Germinal center (tissue), 1 donor: ENCODE results near the gene PPP6R3.
"Not testable (repeated sequence)": the region's sequence is repeated elsewhere in the genome, so short reads cannot be mapped to it uniquely, and the experiment has no call there.

Experiments
- DNase-seq: peaks from one replicate; pipeline ENCODE4 v3.0.0; 2012; ENCODE audit warnings: mixed read lengths, low spot score

PPP6R3 gene

DNA sequence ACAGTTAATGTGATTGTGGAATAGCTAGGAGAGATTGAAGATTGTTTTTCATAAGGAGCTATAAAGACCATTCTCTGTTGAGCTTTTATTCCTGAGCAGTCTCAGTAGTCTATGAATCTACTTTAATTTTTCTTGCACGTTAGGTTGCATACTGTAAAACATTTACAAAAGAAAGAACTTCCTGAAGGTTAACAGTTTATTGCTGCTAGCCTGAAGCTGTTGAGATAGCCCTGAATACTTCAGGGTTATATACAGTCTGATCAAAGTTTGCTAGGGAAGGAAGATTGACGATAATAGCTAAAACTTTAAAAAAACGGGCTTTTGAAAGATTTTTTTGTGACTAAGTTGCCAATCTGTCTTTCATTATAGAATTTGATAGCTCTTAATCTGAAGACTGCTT is 64.8 kb downstream of the PPP6R3 start:
- DNase-seq = no peak

DNA sequence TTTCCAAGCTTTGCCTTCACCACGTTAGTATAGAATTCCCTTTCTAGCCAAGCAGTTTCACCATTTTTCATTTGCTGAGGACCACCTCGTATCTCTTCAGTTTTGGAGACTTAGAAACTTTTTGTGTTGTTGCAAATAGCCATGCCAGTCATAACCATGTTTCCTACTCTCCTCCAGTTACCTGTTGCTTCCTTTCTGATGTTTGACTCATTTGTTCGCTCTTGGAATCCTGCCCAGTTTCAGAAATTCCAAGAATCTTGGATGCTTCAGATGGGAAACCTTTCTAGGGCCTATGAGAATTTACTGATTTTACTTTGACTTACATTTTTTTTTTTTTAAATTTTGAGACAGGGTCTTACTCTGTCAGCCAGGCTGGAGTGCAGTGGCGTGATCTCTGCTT is 65.4 kb downstream of the PPP6R3 start:
- no peak for DNase-seq

DNA sequence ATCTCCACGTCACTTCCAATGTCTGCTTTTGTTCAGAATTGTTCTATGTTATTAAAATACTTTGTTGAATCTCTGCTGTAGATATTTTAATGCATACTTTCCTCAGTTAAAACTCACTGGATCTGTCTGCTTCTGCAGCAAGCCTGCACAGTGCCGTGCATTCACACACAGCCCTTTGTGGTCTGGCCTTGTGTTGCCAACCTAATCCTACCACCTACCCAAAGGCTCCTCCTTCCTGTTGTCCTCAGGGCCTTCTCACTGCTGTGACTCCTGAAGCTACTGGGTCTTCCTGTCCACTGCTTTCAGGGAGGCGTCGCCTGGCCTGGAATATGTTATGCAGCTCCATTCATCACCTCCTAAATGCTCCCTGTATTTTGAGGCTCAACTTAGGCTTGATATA is 67.0 kb downstream of the PPP6R3 start:
- DNase-seq = no peak

DNA sequence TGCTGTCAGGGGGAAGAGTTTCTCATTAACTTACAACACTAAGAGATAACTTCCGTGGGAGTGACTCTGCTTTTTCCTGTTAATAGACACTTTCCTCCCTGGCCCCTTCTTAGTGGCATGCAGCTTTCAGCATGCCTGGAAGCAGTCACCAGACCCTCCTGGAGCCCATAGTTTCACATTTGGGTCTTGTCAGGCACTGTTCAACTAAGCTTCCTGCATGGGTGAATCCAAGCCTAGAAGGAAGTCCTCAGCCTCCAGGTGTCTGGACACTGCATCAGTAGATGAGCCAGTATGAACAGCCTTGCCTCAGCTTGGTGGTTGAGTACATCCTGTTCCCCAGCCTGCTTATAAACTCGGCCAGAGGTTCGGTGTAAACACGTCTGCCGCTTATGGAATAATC is 68.1 kb downstream of the PPP6R3 start:
- no peak for DNase-seq

DNA sequence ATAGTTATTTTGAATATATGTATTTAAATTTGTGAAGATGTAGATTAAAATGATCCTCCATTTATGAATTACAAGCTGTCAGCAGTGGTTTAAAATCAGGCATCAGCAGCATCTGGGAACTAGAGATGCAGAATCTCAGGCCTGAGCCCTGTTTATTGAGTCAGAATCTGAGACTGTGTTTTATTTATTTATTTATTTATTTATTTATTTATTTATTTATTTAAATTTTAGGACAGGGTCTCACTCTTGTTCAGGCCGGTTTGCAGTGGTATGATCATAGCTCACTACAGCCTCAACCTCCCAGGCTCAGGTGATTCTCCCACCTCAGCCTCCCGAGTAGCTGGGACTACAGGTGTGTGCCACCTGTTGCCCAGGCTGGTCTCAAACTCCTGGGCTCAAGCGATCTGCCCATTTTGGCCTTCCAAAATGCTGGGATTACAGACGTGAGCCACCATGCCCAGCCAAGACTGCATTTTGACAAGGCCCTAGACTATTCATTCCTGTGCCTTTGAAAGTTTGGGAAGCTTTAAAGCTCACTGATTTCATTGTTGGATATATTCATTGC is 70.7 kb downstream of the PPP6R3 start:
- no peak for DNase-seq

DNA sequence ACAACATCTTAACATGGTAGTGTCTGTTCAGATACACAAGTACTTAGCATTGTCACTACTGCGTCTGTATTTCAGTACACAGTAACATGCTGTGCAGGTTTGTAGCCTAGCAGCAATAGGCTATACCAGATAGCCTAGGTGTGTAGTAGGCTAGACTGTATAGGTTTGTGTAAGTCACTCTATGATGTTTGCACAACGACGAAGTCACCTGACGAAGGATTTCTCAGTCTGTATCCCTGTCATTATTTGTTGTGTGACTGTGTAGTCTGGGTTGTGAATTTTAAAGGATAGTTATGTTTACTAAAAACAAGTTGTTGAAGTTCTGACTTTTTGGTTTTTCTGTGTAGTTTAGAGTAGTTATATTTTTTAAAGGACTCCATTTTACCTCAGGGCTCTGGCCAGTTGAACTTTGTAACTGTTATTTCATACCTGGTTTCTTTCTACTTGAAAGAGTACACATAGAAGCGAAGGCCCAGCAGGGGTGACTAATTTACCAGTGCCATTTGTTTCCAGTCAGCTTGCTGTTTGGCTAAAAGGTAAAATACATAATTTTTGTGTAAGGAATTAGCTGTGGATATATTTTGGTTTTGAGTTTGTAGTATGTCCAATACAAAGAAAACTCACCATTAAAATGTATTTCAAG is 72.3 kb downstream of the PPP6R3 start:
- DNase-seq = no peak

DNA sequence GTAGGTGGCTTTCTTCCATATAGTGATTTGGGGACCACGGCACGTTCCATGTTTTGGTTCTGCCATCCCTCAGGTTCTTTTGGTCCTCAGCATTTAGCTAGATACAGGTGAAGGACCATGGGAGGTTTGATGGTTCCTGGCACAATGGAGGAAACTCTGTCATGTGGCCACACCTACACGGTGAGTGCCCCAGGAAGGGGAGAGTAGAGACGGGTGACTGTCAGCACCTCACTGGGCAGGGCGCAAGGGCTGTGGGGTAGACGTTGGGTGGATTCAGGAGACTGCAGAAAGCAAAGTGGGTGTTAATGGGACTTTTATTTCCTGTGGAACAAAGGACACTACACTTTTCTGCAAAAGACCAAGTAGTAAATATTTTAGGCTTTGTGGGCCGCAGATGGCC is 73.4 kb downstream of the PPP6R3 start:
- DNase-seq = no peak

DNA sequence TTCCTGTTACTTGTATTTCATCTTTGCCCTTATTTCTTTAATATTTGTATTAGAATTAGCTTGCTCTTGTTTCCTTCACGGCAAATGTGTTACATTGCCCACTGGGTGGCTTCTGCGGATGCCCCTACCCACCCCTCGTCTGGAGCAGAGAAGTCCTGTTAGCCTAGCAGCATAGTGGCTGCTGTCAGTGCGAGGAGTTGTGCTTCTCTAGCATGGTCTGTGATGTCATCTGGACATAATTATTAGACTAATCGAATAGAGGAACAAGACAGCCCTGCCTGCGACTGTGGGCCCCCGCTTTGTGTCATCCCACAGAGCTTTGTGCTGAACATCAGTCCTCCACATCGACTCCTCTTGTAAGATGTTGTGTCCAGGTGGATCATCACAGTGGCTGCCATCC is 74.5 kb downstream of the PPP6R3 start:
- no peak for DNase-seq

DNA sequence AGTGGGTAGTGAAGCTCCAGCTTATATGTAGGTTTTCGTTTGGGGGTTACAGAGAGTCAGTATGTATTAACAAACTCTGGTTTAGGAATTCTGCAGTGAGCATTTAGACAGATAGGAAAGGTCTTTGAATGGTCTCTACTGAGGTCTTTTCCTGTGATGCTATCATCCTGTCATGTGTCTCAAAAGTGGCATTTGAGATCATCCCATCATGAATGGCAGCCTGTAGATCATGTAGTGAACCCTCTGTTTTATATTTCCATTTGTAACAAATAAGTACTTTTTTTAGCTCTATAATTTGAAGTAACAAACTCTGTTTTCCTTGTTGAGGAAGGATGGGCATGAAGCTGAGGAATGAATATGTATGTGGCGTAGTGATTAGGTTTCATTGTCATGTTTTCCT is 76.2 kb downstream of the PPP6R3 start:
- no peak for DNase-seq

DNA sequence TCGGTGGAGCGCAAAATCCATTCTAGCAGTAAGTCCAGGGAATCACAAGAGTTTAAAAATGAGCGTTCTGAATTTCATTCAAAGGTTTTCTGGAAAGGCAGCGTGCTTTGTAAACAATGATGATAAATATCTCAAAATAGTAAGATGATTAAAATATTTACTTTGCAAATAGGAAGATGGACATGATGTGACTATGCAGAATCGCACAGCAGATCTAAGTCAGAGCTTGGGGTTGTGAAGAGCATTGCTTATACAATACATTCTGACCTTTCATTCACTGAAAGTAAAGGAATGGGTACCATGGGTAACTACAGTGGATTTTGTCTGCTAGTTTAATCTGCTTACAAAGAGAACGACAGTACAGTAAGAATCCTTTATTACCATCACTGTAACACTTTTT is 77.5 kb downstream of the PPP6R3 start:
- no peak for DNase-seq

DNA sequence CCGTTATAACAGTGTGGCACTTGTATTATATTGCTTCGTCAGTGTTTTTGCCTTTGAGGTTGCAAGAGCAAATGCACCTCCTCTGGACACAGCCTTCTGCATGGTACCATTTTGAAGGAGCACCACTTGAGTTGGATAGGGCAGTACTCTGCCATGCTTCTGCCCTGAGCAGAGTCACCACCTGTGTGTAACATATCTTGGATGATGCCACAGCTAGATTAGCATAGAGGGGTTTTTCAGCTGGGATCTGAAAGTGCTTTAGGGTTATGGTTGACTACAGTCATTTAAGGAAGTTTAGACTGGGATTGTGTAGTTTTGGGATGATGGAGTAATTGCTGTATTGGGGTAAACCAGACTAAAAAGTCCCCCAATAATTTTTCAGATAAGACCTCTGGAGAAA is 78.8 kb downstream of the PPP6R3 start:
- no peak for DNase-seq

DNA sequence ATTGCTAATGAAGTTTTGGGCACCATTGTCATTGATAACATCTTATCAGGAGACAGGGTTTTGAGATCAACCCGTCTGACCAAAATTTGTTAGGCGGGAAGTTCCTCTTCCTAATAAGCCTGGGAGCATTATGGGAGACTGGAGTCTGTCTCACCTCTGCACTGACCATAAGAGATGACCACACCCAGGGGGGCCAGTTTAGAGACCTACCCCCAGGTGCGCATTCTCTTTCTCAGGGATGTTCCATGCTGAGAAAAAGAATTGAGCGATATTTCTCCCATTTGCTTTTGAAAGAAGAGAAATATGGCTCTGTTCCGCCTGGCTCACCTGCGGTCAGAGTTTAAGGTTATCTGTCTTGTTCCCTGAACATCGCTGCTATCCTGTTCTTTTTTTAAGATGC is 80.0 kb downstream of the PPP6R3 start:
- DNase-seq = not testable (repeated sequence)

DNA sequence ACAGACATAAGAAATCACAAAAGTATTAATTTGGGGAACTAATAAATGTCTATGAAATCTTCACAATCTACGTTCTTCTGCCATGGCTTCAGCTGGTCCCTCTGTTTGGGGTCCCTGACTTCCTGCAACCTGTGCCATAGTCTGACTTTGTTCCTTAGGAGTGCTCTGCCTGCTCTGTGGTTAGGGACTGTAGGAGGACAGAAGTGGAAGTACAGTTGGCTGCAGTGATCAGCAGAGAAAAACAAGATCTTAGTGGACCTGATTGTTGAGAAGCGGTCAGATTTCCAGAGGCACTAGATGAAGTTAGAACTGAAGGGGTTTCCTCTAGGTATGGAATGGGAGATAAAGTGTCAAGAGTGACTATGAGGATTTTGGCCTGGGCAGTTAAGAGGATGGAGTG is 80.6 kb downstream of the PPP6R3 start:
- no peak for DNase-seq

DNA sequence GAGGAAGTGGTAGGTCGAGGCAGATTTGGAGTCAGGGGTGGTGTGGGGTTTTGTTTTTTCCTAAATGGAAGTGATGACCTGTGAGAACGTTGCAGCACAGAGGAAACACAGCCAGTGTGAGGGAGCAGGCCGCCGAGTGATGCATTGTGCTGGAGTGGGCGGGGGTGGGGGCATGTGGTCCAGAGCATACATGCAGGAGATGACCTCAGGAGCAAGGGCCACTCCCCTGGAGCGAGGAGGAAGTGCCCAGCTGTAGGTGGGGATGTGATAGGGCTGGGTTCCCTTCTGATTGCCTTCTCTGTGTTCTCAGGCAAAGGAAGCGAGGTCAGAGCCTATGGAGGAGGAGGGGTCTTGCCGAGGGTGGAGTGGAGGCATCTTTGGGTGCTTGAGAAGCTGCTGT is 81.4 kb downstream of the PPP6R3 start:
- no peak for DNase-seq

DNA sequence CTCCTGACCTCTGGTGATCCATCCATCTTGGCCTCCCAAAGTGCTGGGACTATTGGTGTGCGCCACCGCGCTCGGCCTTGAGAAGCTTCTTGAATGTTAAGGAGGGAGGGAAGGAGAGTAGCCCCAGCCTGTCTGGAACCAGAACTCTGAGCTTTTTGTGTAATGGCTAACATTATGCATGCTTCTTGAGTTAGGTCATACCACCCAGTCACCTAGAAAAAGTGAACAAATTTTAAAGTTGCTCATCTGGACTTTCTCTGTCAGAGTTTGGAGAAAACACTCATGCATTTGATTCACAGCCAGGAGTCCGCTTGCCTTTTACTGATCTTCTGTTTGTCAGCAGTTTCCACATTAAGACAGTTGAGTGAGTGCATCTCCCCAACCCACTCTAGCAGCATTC is 82.1 kb downstream of the PPP6R3 start:
- DNase-seq = no peak

DNA sequence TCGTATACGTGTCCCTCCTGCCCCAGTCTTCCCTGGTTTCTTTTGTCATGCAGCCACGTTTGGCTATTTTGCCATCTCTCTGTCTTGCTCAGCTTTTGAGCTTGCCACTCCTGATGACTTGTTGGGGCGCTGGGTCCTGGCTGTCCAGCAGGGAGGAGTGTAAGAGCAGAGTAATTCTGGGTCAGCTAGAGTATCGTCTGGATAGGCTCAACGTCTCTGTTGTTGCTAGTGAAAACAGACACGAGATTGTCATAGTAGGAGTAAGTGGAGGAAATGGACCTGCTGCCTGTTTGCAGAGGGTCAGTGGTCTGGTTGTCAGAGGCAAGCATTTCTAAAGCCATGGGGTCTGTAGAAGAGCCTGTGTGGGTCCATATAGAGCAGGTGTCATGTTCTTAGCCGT is 83.0 kb downstream of the PPP6R3 start:
- DNase-seq = no peak

DNA sequence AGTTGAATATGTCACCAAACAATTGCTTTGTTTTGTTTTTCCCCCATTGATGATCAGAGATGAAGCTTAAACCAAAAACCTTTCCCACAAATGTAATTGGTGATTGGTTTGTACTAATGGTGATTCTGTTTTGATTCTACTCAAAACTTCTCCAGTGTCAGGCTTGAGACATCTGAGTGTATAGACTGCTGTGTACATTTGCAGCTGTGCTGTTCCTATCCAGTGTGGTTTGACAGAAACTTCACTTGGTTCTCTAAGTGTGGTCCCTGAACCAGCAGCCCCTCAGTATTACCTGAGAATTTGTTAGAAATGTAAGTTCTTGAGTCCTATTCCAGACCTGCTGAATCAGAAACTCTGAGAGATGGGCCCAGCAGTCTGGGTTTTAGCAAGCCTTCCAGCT is 84.8 kb downstream of the PPP6R3 start:
- DNase-seq = no peak

DNA sequence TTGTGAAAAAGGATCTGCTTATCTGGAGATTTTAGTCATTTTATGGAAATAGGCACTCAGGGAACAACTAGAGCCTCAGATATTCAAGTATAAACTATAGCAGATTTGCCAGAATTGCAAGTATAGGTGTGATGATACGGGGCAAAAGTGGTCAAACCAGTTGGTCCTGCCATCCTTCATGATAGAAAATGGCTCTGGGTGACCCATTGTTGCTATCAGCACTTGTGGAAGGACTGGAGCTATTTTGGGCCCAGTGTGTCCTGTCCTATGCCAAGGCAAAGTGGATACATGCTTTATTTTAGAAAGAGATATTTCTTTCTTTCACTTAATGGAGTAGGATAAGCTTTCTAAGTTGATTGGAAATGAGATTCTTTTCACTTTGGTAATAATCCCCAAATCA is 85.2 kb downstream of the PPP6R3 start:
- no peak for DNase-seq

DNA sequence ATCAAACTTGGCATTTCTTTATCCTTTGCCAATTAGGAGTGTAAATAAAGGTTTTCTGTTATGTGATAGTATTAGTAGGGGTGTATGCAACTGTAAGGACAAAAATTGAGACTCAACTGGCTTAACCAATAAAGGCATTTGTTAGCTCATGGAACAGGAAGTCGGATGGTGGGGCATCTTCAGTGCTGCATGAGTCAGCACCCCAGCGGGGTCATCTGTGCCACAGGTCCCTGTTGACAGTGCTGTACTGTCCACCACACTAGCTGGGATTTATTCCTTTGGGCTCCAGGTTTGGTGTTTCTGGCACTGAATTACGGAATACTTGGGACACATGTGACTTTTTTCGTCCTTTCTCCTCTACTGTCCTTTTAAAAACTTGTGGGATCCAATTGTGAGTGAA is 86.0 kb downstream of the PPP6R3 start:
- no peak for DNase-seq

DNA sequence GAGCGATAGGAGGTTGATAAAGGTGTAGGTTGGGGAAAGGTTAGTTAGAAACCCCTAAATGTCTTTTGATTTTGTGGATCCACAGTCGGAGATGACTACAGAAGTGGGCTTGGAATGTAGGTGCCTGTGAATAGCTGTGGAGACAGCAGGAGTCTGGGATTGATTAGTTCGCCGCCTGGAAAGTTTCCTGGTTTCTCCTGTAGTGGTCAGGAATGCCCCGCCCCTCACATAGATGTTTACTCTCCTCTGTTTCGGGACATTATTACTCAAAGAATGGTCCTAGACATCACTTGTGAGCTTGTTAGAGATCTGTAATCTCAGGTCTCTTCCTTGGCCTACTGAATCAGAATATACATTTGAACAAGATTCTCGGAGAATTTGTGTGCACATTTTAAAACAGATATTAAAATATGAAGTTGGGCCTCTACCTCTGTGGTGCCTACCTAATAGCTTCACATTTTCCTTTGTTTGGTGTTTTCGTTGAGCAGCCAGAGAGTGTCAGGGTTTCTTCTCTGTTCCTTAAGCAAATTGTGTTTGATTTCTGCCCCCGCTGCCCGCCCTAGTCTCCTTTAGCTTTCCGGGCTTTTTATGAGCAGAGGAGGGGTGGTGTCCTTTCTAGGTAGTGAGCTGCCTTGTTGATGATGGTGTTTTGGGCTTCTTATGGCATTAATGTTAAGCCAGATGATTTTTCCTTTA is 89.4 kb downstream of the PPP6R3 start:
- DNase-seq = no peak

DNA sequence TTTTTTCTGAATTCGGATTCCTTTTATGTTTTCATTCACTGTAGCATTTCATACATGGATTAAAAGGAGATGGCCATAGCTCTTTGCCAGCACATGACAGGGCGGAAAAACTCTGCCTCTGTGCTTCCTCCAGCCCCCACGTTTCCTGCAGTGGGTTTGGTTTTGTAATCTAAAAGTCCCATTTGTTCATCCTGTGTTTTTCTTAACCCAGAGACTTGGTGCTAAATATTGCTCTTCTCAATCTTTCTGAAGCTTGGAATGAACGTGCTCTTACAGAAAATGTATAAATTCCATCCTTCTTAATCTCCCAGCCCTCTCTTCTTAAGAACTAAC is 89.9 kb downstream of the PPP6R3 start:
- no peak for DNase-seq

DNA sequence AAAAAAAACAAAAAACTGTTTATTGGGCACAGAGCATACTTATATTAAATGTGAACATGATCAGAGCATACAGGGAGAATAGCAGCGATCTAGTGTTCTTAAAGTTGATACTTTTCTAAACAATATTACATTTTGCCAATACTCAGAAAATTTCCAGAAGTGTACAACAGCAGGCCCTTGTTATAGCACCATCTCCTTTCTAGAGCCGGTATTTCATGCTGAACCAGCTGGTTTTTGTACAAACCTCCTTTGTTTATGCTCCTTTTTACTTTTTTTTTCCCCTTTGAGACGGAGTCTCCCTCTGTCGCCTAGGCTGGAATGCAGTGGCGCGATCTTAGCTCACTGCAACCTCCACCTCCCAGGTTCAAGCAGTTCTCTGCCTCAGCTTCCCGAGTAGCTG is 90.7 kb downstream of the PPP6R3 start:
- no peak for DNase-seq

DNA sequence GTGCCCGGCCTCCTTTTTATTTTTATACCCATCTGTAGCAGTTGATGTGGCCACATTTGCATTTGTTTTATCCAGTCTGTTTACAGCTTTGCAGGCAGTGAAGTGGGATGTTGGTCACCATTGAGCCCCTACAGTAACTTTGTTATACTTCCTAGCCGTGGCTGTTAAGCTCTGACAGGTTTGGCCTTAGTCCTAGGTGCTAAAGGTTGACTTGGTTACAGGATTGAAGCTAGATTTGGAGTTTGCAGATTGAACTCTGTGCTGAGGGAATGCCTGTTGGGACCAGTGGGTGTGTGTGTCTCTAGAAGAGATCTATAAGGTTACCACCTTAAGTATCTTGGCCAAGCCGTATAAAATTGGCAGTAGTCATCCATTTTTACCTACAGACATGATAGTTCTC is 91.2 kb downstream of the PPP6R3 start:
- no peak for DNase-seq

DNA sequence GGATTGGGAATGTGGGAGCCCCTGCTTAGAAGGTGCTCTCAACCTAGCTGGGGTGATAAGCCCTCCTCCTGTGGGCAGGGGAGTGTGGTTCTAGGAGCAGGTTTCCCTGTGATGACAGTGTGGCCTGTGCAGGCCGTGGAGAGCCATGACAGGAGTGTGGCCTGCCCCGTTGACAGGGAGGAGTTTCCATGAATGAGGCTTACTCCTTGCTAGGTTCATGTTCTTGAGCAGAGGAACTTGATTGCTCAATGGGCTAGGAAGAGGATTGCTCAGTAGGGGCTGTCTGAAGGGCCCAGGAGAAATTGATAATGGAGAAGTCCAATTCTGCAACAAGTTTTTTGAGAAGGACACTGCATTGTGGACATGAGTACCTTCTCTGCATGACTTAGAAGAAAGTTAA is 92.0 kb downstream of the PPP6R3 start:
- no peak for DNase-seq
